SHP77 (cell line): ENCODE measurements around the gene EQTN.
A peak's percentile ranks its signal among the peaks of the same experiment; 100 is the strongest.

Source experiments
- DNase-seq, 2 experiments: peaks; one replicate each; lab custom pipeline; 2025; lab: John Stamatoyannopoulos, UW

Gene EQTN

DNA sequence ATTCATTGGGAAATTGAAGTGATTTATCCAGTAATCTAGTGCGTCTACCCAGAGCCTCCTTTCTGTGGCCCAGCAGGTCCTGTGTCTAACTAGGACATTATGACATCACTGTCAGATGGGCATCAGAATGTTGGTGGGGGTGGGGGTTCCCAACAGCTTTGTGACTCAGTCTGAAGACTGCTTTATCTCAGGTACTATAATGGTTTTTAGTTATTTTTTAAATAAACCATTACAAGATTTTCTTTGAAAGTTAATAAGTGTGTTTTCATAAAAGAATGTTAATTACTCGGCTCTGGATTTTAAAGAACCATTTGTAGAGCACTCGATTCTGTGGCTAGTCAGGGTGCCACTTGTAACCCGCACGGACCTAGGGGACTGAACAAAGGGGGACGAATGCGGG is at the start of gene EQTN:
EQTN (minus strand) TSS at position 101 of the 400 bp plus-strand sequence; CDS start at position 6, 95 bp downstream.
- no peak for DNase-seq

DNA sequence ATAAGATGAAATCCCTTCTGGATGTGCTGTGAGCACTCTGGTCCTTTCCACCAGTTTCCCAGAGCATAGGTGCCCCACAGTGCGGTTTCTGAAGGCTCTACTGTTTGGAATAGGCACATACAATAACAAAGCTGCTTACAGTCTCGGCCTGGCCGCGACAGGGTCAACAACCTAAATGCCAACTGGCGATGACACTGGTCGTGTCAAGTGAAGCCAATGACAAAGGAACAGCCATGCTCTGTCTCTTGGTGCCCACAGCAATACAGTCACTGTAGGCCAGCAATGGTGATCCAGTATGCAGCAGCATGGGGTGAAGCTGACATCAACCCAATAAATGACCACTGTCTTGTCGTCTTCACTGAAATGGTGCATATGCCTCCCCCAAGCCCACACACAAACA is 47.8 kb upstream of the EQTN start:
- no peak for DNase-seq

GRCh38 chr9:27341545-27342294 is 44.8 kb upstream of the EQTN start:
- DNase-seq = no peak

DNA sequence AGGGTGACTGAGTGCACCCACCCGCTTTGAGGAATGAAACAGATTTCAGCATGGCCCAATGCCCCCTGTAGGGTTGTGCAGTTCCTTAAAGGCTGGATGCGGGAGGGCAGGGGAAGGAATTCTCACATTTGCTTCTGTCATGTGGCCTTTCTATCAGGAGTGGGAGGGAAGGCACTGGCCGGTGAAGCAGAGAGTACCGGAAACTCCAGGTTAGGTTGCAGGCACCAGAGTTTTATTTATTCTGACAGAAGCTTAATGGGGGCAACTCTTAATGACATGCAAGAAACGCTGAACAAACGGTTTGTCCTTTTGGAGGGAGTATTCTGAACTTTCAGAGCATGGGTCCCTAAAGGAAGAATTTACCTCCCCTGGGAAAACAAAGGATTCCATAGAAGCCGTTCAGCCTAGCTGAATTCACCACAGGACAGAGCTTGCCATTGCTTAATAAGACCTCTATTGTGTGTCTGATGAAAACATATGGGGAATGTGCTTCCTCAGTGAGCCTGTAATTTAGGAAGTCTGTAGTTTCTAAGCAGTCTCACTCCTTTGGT is 44.1 kb upstream of the EQTN start:
- DNase-seq = no peak

DNA sequence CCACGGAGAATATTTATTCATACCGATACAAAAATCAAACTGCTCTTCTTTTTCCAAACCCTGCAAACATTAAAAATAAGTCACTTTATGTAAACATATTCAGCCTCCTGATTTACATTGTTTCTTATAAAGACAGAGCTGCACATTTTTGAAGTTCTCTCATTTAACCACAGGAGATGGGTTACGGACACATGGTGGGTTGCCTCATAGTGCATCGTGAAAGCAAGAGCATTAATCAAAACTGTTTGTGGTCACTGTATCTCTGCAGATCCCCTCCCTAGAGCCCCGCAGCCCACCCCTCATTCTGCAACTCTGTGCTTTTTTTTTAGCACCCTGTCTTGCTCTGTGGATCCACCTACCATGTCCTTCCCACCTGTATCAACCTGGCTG is 43.3 kb upstream of the EQTN start:
- DNase-seq = no peak

GRCh38 chr9:27339661-27340284 is 42.8 kb upstream of the EQTN start:
- no peak for DNase-seq

- DNase-seq = no peak
Measured at GRCh38 chr9:27338527-27338903, 41.6 kb upstream of the EQTN start.

DNA sequence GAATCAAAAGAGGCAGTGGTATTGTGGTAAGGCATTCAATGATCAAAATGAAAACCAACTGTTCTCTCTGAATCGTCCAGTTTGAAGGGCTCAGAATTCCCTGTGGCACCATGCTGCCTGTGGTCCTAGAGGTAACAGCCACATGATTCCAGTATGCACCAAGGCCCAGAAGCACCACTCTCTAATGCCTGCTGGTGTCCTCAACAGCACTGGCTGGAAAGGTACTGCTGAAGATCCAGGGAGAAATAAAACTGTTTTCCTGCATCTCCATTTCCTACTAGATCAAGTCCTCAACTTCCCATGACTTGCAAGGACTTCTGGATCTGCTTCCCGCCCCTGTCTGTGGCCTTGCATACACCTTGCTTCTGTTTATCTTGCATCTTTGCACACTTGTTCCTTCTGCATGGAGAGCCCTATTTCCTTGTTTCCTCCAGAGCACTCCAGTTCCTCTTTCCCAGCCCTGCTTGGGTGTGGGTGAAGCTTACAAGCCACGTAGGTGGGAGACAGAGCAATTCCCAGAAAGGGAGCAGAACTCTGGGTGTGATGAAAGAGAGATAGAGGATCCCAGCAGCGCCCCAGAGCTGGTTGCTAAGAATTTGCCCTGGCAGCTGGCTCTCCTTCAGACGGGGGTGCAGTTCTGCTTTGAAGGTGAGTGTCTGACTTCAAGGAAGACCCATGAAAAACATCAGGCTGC is 41.0 kb upstream of the EQTN start:
- DNase-seq = no peak

DNA sequence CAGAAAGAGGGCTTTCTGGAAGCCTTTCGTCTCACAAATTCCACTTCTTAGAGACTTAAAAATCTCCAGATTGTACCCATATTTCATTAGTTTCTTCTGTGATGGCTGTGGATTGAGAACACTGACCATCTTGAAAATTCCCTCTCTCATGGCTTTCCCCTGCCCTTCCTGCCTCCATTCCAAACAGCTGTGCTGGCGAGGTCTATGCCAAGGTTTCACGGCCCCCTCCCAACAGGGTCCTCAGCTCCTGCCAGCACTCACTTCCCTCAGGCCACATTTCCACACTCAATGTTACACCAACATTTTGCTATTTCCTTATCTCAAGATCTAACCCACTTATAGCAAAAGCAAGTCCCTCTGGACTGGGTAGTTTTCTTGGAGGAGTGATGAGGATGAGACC is 40.3 kb upstream of the EQTN start:
- DNase-seq = no peak

DNA sequence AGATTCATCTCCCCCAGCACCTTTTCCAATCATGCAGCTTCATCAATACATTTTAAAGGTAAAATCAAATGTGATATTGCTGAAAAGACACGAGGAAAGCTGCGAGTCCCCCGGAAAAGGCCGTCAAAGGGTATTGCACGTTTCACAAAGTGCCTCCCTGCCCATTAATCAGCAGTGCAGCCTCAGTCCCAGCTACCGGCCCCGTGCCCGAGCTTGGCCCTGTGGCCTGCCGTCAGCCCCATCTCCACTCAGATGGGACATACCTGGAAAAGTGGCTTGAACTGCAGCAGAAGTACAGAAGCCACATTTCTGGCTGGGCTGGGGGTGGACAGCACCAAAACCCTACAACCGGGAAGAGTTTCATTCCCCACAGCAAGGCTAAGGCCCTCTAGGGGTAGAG is 39.9 kb upstream of the EQTN start:
- DNase-seq = no peak

GRCh38 chr9:27336126-27336525 is 39.2 kb upstream of the EQTN start:
- DNase-seq = no peak

GRCh38 chr9:27335075-27335474 is 38.1 kb upstream of the EQTN start:
- DNase-seq = no peak

- DNase-seq = peak; percentile 44 to 61
Measured at GRCh38 chr9:27333241-27334052, 36.5 kb upstream of the EQTN start.

DNA sequence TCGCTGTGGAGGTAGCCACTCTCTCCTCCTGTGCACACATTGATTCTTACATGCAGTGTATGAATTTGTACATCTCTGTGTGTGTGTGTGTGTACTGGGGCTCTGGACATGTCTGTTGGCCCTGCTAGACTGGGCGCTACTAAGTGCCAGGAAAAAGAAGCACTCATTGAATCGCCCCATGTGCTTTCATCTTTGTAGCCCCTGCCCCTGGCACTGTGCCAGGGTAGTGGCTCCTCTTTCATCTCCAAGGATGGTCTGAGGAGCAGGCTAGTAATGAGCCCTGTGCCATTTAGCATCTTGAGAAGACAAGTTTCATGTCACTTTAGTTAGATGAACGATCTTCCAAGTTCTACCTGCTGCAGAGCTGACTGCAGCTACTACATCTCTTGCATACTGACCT is 34.4 kb upstream of the EQTN start:
- DNase-seq = no peak

DNA sequence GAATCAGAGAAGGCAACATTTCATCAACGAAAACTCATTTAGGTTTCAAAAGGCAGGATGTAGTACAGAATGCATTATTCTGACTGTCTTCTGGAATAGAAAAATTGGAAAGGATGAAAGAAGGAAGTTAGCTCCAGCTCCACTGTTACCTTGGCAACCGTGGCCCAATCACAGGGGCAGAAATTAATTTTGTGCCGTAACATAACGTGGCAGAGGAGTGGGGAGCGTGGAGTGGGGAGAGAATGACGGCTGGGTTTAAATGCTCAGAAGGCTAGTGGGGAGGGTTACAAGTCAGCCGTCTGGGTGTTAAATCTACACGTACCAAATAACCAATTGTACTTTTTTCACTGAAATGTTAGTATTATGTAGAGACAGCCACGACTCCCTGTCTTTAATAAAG is 32.3 kb upstream of the EQTN start:
- DNase-seq = no peak

GRCh38 chr9:27328483-27328882 is 31.5 kb upstream of the EQTN start:
- DNase-seq = no peak

- DNase-seq = no peak
Measured at GRCh38 chr9:27311184-27311583, 14.2 kb upstream of the EQTN start.

DNA sequence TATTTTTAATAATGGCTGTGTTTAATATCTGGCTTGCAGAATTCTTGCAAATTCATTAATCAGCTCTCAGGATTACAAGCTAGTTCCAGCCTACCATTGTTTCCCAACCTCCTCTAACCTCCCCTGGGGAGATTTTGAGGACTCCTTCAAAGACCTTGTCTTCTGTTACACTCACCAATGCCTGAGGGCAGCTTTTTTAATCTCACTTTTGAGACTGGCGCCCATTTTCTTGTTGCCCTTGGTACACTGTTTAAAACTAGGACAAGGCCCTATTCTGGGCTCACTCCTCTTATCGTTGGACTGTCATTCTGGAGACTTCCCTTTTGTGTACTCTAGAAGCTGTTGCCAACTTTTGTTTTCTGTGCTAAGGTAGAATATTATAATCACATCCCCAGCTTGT is 13.6 kb upstream of the EQTN start:
- DNase-seq = no peak

DNA sequence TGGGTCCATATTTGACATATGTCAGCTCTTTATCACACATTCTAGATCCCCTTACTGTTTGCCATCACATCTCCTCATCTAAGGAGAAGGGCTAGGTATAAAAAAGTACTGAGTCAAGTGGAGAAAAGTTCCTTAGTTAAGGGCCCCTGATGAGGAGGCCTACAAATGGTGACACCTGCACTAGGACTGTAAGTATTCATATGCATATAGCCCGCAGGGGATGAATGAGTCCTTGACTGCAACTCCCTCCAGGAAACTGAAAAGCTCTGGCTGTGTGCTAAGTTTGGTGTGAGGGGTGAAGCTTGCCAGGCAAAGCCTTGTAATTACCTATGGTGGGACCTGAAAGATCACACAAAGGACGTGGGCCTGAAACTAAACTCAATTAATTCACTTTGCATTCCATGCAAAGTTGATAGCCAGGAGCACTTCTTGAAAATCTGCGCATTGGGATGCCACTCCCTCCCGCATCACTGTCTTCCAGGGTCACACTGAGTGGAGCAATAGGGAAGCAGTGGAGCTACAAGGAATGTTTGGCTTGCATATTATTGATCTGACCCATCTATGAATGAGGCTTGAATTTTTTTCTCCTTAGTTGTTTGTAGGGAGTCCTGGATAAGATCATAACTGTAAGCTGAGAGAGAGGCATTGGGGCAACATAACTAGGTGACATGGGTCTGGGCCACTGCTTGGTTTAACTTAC is 11.9 kb upstream of the EQTN start:
- DNase-seq = no peak

GRCh38 chr9:27304521-27304920 is 7.6 kb upstream of the EQTN start:
- DNase-seq = no peak

GRCh38 chr9:27303219-27303618 is 6.3 kb upstream of the EQTN start:
- DNase-seq = no peak

- no peak for DNase-seq
Measured at GRCh38 chr9:27293996-27294395, 3.0 kb downstream of the EQTN start.
